GM19023 (cell line): Measurements from ENCODE around the gene TMC8.
"Not testable (repeated sequence)": the region's sequence is repeated elsewhere in the genome, so short reads cannot be mapped to it uniquely, and the experiment has no call there.

Experiments
- ATAC-seq: cut with Tn5 transposase; IDR thresholded peaks from one replicate; pipeline ENCODE4 v1.9.1; 2021; ENCODE audit warnings: mild to moderate bottlenecking, moderate library complexity; ENCODE audit not compliant: unreplicated experiment

The TMC8 gene

DNA sequence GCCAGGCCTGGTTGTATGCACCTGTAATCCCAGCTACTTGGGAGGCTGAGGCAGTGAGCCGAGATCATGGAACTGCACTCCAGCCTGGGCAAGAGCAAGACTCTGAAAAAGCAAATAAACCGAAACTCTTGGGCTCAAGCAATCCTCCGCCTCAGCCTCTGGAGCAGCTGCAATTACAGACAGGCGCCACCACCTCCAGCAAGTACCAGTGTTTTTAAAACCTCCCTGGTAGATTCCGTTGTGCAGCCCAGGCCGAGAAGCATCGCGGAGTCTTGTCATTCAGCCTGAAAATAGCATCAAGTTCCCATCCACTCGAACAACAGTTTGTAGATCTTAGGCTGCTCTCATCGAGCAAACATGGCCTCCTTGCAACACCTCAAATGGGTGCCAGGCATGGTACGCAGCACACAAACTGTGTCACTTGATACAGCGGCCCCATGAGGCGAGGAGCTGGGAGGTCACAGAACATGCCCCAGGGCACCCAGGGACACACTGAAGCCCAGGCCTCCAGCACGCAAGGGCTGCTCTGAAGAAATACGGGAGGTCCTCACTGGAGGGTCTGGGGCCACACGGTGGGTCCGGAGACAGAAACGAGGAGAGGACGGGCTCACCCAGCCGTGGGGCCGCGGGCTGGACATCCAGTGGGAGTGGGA is 20.1 kb upstream of the TMC8 start:
- ATAC-seq = no peak

- no peak for ATAC-seq
Observed at GRCh38 chr17:78111016-78111726, 19.4 kb upstream of the TMC8 start.

- ATAC-seq = no peak
Observed at GRCh38 chr17:78111727-78112517, 18.6 kb upstream of the TMC8 start.

- ATAC-seq = no peak
Observed at GRCh38 chr17:78112518-78113471, 17.8 kb upstream of the TMC8 start.

GRCh38 chr17:78113804-78114785 is 16.5 kb upstream of the TMC8 start:
- no peak for ATAC-seq

DNA sequence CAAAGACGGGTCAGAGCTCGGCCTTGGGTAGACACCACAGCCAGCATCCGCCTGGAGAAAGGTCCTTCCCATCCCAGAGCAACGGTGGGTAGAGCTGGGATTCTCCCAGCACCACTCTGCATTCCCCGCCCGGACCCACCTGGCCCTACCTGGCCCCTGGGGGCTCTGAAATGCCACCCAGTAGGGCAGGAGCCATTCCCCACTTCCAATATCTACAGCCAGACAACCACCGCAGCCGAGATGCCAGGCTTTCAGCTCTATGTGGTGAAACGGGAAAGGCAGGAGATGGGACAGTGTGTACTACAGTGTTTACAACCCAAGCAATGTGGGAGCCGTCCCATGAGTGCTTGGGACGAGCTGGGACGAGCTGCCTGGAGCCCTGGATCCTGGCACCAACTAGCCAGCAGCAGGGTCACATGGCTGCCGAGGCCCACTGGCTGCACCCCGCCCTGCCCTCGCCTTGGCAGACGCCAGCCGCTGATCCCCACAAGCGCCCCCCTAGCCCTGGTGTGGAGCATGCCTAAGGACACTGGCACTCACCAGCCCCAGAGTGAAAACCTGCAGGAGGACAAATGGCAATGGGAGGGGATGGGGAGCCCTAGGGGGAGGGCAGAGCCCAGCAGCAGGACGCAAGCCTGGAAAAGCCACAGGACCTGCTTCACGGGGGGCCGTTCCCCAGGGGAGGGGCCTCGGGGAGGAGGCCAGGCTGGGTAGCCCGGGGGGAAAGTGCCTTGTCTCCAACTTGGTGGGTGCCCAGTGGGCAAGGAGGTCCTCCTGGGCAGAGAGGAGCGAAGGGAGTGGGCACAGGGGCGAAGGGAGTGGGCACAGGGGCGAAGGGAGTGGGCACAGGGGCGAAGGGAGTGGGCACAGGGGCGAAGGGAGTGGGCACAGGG is 15.5 kb upstream of the TMC8 start:
- no peak for ATAC-seq

DNA sequence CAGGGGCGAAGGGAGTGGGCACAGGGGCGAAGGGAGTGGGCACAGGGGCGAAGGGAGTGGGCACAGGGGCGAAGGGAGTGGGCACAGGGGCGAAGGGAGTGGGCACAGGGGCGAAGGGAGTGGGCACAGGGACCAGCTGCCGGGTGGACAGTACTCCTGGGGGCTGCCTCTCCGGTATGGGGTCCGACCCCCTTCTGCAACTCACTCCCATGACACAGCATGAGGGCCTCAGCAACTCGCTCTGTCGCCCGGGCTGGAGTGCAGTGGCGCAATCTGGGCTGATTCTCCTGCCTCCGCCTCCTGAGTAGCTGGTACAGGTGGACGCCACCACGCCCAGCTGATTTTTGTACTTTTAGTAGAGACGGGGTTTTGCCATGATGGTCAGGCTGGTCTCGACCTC is 14.8 kb upstream of the TMC8 start:
- ATAC-seq = not testable (repeated sequence)

DNA sequence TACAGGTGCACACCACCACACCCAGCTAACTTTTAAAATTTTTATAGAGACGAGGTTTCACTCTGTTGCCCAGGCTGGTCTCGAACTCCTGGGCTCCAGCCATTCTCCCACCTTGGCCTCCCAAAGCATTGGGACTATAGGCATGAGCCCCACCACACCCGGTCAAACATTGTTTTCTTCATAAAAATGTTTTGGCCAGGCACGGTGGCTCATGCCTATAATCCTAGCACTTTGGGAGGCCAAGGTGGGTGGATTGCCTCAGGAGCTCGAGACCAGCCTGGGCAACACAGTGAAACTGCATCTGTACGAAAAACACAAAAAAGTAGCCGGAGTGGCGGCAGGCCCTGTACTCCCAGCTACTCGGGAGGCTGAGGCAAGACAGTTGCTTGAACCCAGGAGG is 14.2 kb upstream of the TMC8 start:
- no peak for ATAC-seq

GRCh38 chr17:78117027-78117981 is 13.3 kb upstream of the TMC8 start:
- no peak for ATAC-seq

GRCh38 chr17:78118801-78119241 is 11.8 kb upstream of the TMC8 start:
- no peak for ATAC-seq

- no peak for ATAC-seq
Observed at GRCh38 chr17:78120537-78120936, 10.0 kb upstream of the TMC8 start.

GRCh38 chr17:78120971-78121800 is 9.4 kb upstream of the TMC8 start:
- no peak for ATAC-seq

GRCh38 chr17:78121801-78122215 is 8.8 kb upstream of the TMC8 start:
- no peak for ATAC-seq

DNA sequence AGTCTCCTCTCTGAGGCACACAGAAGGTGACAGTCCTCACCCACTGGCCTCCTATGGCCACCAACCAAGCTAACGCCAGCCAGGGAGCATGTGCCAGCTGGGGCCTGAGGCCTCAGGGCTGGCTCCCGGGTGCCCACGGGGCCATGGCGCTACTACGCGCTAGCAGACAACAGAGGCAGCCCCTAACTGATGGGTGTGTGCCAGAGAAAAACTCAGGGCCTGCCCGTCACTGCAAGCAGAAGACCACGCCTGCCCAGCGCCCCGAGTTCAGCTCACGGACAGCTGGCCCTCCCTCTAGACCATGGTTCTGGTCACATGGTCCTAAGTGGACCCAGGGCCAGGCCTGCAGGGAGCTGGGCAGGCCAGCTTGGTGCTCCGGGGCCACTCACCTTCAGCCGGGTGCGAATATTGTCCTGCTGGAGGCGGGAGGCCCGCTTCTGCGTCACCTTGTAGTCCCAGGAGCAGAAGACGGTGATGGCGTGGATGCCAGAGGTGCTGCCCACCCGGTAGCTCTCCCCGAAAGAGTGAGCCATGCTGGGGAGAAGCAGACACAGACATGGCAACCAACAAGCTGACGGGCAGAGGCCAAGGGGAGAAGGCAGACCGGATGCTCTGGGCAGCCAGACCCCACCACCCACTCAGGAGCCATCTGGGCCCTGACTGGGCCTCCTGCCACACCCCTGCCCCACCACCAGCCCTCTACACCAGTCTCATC is 8.2 kb upstream of the TMC8 start:
- no peak for ATAC-seq

GRCh38 chr17:78122931-78123249 is 7.7 kb upstream of the TMC8 start:
- no peak for ATAC-seq
